ENCODE data around the gene DSCAML1.

DNA sequence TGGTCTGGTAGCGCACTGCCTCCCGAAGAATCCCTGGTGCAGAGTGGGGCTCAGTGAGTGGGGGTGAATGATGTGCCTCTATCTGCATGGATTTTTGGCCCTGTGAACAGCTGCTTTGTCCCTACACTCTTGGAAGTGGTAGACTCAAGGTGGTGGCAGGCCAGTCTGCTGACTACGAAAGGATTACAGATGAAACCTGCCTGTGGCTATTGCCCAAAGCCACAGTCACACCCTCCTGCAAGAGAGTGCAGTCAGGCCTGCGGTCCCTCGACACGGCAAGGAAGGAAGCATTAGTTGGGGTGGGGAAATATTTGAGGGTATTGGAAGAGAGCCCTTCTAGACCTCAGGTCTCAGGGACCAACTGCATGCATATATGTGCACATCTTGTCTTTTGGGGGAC lies 63.7 kb downstream of the DSCAML1 start:
- TF ChIP-seq, protein P1, sequence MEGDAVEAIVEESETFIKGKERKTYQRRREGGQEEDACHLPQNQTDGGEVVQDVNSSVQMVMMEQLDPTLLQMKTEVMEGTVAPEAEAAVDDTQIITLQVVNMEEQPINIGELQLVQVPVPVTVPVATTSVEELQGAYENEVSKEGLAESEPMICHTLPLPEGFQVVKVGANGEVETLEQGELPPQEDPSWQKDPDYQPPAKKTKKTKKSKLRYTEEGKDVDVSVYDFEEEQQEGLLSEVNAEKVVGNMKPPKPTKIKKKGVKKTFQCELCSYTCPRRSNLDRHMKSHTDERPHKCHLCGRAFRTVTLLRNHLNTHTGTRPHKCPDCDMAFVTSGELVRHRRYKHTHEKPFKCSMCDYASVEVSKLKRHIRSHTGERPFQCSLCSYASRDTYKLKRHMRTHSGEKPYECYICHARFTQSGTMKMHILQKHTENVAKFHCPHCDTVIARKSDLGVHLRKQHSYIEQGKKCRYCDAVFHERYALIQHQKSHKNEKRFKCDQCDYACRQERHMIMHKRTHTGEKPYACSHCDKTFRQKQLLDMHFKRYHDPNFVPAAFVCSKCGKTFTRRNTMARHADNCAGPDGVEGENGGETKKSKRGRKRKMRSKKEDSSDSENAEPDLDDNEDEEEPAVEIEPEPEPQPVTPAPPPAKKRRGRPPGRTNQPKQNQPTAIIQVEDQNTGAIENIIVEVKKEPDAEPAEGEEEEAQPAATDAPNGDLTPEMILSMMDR (IDR thresholded peaks at IDR 0.05) = no peak
- no peak for TF ChIP-seq POLR2A (IDR thresholded peaks at IDR 0.05)
